Large intestine (tissue), 3 donors: Measurements from ENCODE around the gene PGP. TPM values are rescaled to one million over a fixed set of nuclear protein-coding genes. Genes with fewer than 3 reads are reported as not detected.

ENCODE experiments used
- DNase-seq, 2 donors: peaks; one replicate each; pipeline versions ENCODE4 v3.0.0 to v3.0.0-alpha.2; 2013
- H3K27ac ChIP-seq: one replicate; pipeline ENCODE4 v1.5.1; 2013; ENCODE audit warnings: low read length
- H3K27me3 ChIP-seq: 2 replicates; pipeline ENCODE4 v1.6.1; 2013; ENCODE audit warnings: low read length; ENCODE audit not compliant: control insufficient read depth, insufficient read depth
- H3K36me3 ChIP-seq: 2 replicates; pipeline ENCODE4 v1.6.1; 2013; ENCODE audit warnings: low read length; ENCODE audit not compliant: control insufficient read depth, insufficient read depth
- H3K4me1 ChIP-seq: one replicate; pipeline ENCODE4 v1.6.1; 2013; ENCODE audit warnings: low read length; ENCODE audit not compliant: control insufficient read depth, insufficient read depth
- H3K4me3 ChIP-seq: one replicate; pipeline ENCODE4 v1.5.1; 2013; ENCODE audit warnings: low read length
- H3K9me3 ChIP-seq: one replicate; pipeline ENCODE4 v1.6.1; 2013; ENCODE audit warnings: mild to moderate bottlenecking, low read depth, low read length, moderate library complexity; ENCODE audit not compliant: control insufficient read depth
- WGBS: methylation state at CpG from one replicate; pipeline ENCODE4 v1.1.5; 2013; ENCODE audit warnings: low lambda C conversion rate; ENCODE audit not compliant: insufficient coverage; 5-methylcytosine and 5-hydroxymethylcytosine counted together
- polyA plus RNA-seq: library from polyadenylated mRNA; unstranded; fragments of 120-200 nt; gene quantifications from one replicate; pipeline ENCODE4 v1.2.1, GENCODE V29; 2013

PGP gene
- polyA plus RNA-seq, 1 donor, result 11.7 TPM

GRCh38 chr16:2238150-2238837, 23.7 kb upstream of the PGP start:
- Histone ChIP-seq H3K27ac (no peak overlapping the region), H3K4me3 (no peak overlapping the region), H3K27me3 (peaks cover 34% of the 10 kb centered on the region), H3K4me1 (peaks cover 19% of the 10 kb centered on the region), H3K9me3 (peaks cover 29% of the 10 kb centered on the region), H3K36me3 (peaks cover 38% of the 10 kb centered on the region)
- no CpG with 5 or more reads among the region's 18 CpGs for WGBS
- DNase-seq, result peak in 1 of 2 donors; percentile 59

- Histone ChIP-seq H3K36me3 (peaks cover 38% of the 10 kb centered on the region), H3K4me1 (peaks cover 19% of the 10 kb centered on the region), H3K9me3 (peaks cover 29% of the 10 kb centered on the region), H3K4me3 (no peak overlapping the region), H3K27me3 (peaks cover 34% of the 10 kb centered on the region), H3K27ac (no peak overlapping the region)
- no CpG with 5 or more reads among the region's 65 CpGs for WGBS
- DNase-seq, result peak in 1 of 2 donors; percentile 34
Observed at GRCh38 chr16:2237493-2238149, 23.0 kb upstream of the PGP start.

GRCh38 chr16:2237102-2237482, 22.5 kb upstream of the PGP start:
- no peak overlapping the region for H3K4me3 ChIP-seq
- DNase-seq, result no peak

GRCh38 chr16:2236337-2237101, 21.9 kb upstream of the PGP start, which contains the start of gene DNASE1L2:
DNASE1L2 (plus strand) TSS chr16:2236444; CDS start chr16:2236817, 373 bp downstream.
- no CpG with 5 or more reads among the region's 64 CpGs for WGBS
- Histone ChIP-seq H3K36me3 (peaks cover 43% of the 10 kb centered on the region), H3K4me3 (no peak within 1 kb of the TSS), H3K9me3 (peaks cover 29% of the 10 kb centered on the region), H3K27me3 (peaks cover 34% of the 10 kb centered on the region), H3K4me1 (peaks cover 19% of the 10 kb centered on the region), H3K27ac (no peak within 1 kb of the TSS)
- no peak for DNase-seq

More at GRCh38 chr16:2237102-2237482, 22.5 kb upstream of the PGP start:
- peaks cover 38% of the 10 kb centered on the region for H3K36me3 ChIP-seq
- H3K4me1 ChIP-seq, result peaks cover 19% of the 10 kb centered on the region
- H3K27ac ChIP-seq, result no peak overlapping the region
- no CpG with 5 or more reads among the region's 40 CpGs for WGBS
- H3K9me3 ChIP-seq, result peaks cover 29% of the 10 kb centered on the region
- H3K27me3 ChIP-seq, result peaks cover 34% of the 10 kb centered on the region

- Histone ChIP-seq H3K36me3 (peaks cover 50% of the 10 kb centered on the region), H3K4me1 (peaks cover 19% of the 10 kb centered on the region), H3K27me3 (peaks cover 34% of the 10 kb centered on the region), H3K27ac (no peak overlapping the region), H3K4me3 (no peak overlapping the region), H3K9me3 (peaks cover 29% of the 10 kb centered on the region)
- no peak for DNase-seq
- WGBS, result no CpG with 5 or more reads among the region's 19 CpGs
Observed at GRCh38 chr16:2235695-2236336, 21.2 kb upstream of the PGP start.

GRCh38 chr16:2235234-2235651, 20.6 kb upstream of the PGP start:
- peaks cover 34% of the 10 kb centered on the region for H3K27me3 ChIP-seq
- peaks cover 56% of the 10 kb centered on the region for H3K36me3 ChIP-seq
- WGBS, result no CpG with 5 or more reads among the region's 28 CpGs
- H3K4me1 ChIP-seq, result peaks cover 19% of the 10 kb centered on the region
- peaks cover 29% of the 10 kb centered on the region for H3K9me3 ChIP-seq
- no peak overlapping the region for H3K27ac ChIP-seq
- no peak overlapping the region for H3K4me3 ChIP-seq
- no peak for DNase-seq

- Histone ChIP-seq H3K27me3 (peaks cover 34% of the 10 kb centered on the region), H3K9me3 (peaks cover 29% of the 10 kb centered on the region), H3K4me1 (peaks cover 19% of the 10 kb centered on the region), H3K4me3 (no peak overlapping the region), H3K27ac (no peak overlapping the region), H3K36me3 (peaks cover 60% of the 10 kb centered on the region)
- WGBS, result no CpG with 5 or more reads among the region's 18 CpGs
- no peak for DNase-seq
Observed at GRCh38 chr16:2234813-2235170, 20.2 kb upstream of the PGP start.

- peaks cover 19% of the 10 kb centered on the region for H3K4me1 ChIP-seq
- peaks cover 34% of the 10 kb centered on the region for H3K27me3 ChIP-seq
- no peak for DNase-seq
- peaks cover 29% of the 10 kb centered on the region for H3K9me3 ChIP-seq
- no peak overlapping the region for H3K27ac ChIP-seq
- no peak overlapping the region for H3K4me3 ChIP-seq
- H3K36me3 ChIP-seq, result peaks cover 66% of the 10 kb centered on the region
- WGBS, result no CpG with 5 or more reads among the region's 51 CpGs
Observed at GRCh38 chr16:2233872-2234812, 19.5 kb upstream of the PGP start.

GRCh38 chr16:2233046-2233775, 18.6 kb upstream of the PGP start:
- Histone ChIP-seq H3K27me3 (peaks cover 33% of the 10 kb centered on the region), H3K4me3 (no peak overlapping the region), H3K27ac (no peak overlapping the region), H3K4me1 (peaks cover 13% of the 10 kb centered on the region), H3K9me3 (peaks cover 31% of the 10 kb centered on the region), H3K36me3 (peaks cover 76% of the 10 kb centered on the region)
- WGBS, result no CpG with 5 or more reads among the region's 28 CpGs
- no peak for DNase-seq
